Uterus (tissue), 4 donors: ENCODE data around the gene CDH4. TPM values are rescaled to one million over a fixed set of nuclear protein-coding genes. Genes with fewer than 3 reads are reported as not detected.
"Not testable (repeated sequence)": the region's sequence is repeated elsewhere in the genome, so short reads cannot be mapped to it uniquely, and the experiment has no call there.

ENCODE experiments used
- DNase-seq, 2 donors: peaks; one replicate each; pipeline ENCODE4 v3.0.0-alpha.2; 2019 to 2020
- H3K27ac ChIP-seq, 2 donors: fragments of 200-600 bp; sonication (generic); 1 replicate in 1 of 2; 2 replicates in 1 of 2; pipeline ENCODE4 v1.5.1; 2016 to 2018
- H3K27me3 ChIP-seq, 2 donors: fragments of 200-600 bp; sonication (generic); one replicate each; pipeline ENCODE4 v1.5.1; 2018 to 2019; ENCODE audit warnings: control low read depth in 1 of 2
- H3K36me3 ChIP-seq, 2 donors: fragments of 200-600 bp; sonication (generic); one replicate each; pipeline ENCODE4 v1.5.1; 2019; ENCODE audit warnings: control low read depth in 1 of 2
- H3K4me1 ChIP-seq, 2 donors: fragments of 200-600 bp; sonication (generic); one replicate each; pipeline ENCODE4 v1.5.1; 2018 to 2019; ENCODE audit warnings: control low read depth in 1 of 2
- H3K4me3 ChIP-seq, 2 donors: fragments of 200-600 bp; sonication (generic); 1 replicate in 1 of 2; 2 replicates in 1 of 2; pipeline ENCODE4 v1.5.1; 2018 to 2019; ENCODE audit warnings: mild to moderate bottlenecking in 1 of 2
- H3K9me3 ChIP-seq, 2 donors: fragments of 200-600 bp; sonication (generic); one replicate each; pipeline ENCODE4 v1.5.1; 2019; ENCODE audit warnings: control low read depth in 1 of 2
- CTCF ChIP-seq, 4 experiments: fragments of 200-600 bp in 2 of 4; fragments of 450-650 bp in 2 of 4; sonication (generic) in 2 of 4; IDR thresholded peaks; one replicate each; pipeline ENCODE4 v1.5.1; 2016 to 2019; ENCODE audit warnings: antibody characterized with exemption in 4 of 4, mild to moderate bottlenecking in 2 of 4, moderate library complexity in 1 of 4
- POLR2A ChIP-seq, 2 donors: fragments of 450-650 bp; IDR thresholded peaks; one replicate each; pipeline ENCODE4 v1.6.1; 2016; ENCODE audit warnings: antibody characterized with exemption in 2 of 2, mild to moderate bottlenecking in 1 of 2, moderate library complexity in 1 of 2
- intact Hi-C: fragments of 100-400 bp; cut with DNase I; formaldehyde crosslinking; loops from one replicate; pipeline ENCODE4 v1.15.1; 2023; ENCODE audit warnings: low total_unique reads
- total RNA-seq, 4 donors: library from RNA; depleted of rRNA in 3 of 4; stranded (reverse); fragments of >200 nt in 3 of 4; gene quantifications; one replicate each; pipeline versions ENCODE4 v1.1.0 to v1.2.4, GENCODE V29; 2014 to 2023
- donor health status: DM: yes; HTN: yes; CAD: no.

The CDH4 gene
- total RNA-seq, 4 donors from 2014 or later: under 0.01 to 0.55 TPM; not detected in 2

GRCh38 chr20:61397790-61398189, 145.7 kb downstream of the CDH4 start:
- Histone ChIP-seq H3K27ac (no peak overlapping the region), H3K27me3 (no peaks in the 10 kb centered on the region), H3K36me3 (no peaks in the 10 kb centered on the region), H3K9me3 (no peaks in the 10 kb centered on the region), H3K4me3 (no peak overlapping the region), H3K4me1 (no peaks in the 10 kb centered on the region)
- no peak for DNase-seq
- intact Hi-C loops: no loop called here
- no peak for TF ChIP-seq POLR2A (IDR thresholded peaks at IDR 0.05)
- no peak for TF ChIP-seq CTCF (IDR thresholded peaks at IDR 0.05)

GRCh38 chr20:61399433-61399832, 147.4 kb downstream of the CDH4 start:
- Histone ChIP-seq H3K4me3 (no peak overlapping the region), H3K27ac (no peak overlapping the region), H3K4me1 (no peaks in the 10 kb centered on the region), H3K36me3 (no peaks in the 10 kb centered on the region), H3K9me3 (no peaks in the 10 kb centered on the region), H3K27me3 (no peaks in the 10 kb centered on the region)
- intact Hi-C loops: no loop called here
- no peak for DNase-seq
- TF ChIP-seq POLR2A (IDR thresholded peaks at IDR 0.05): no peak
- no peak for TF ChIP-seq CTCF (IDR thresholded peaks at IDR 0.05)

- Histone ChIP-seq H3K4me3 (no peak overlapping the region), H3K27ac (no peak overlapping the region), H3K9me3 (no peaks in the 10 kb centered on the region), H3K27me3 (no peaks in the 10 kb centered on the region), H3K36me3 (no peaks in the 10 kb centered on the region), H3K4me1 (no peaks in the 10 kb centered on the region)
- TF ChIP-seq CTCF (IDR thresholded peaks at IDR 0.05) (no peak), POLR2A (IDR thresholded peaks at IDR 0.05) (no peak)
- intact Hi-C loops: no loop called here
- no peak for DNase-seq
Measured at GRCh38 chr20:61400499-61400898, 148.4 kb downstream of the CDH4 start.

- TF ChIP-seq CTCF (IDR thresholded peaks at IDR 0.05) (no peak), POLR2A (IDR thresholded peaks at IDR 0.05) (no peak)
- no peaks in the 10 kb centered on the region for H3K27me3 ChIP-seq
Measured at GRCh38 chr20:61404303-61404702, 152.2 kb downstream of the CDH4 start.

GRCh38 chr20:61405007-61405406, 152.9 kb downstream of the CDH4 start:
- Histone ChIP-seq H3K4me3 (no peak overlapping the region), H3K27me3 (no peaks in the 10 kb centered on the region), H3K4me1 (no peaks in the 10 kb centered on the region), H3K36me3 (no peaks in the 10 kb centered on the region), H3K9me3 (no peaks in the 10 kb centered on the region), H3K27ac (no peak overlapping the region)
- DNase-seq: no peak
- intact Hi-C loops: no loop called here
- TF ChIP-seq CTCF (IDR thresholded peaks at IDR 0.05): no peak
- no peak for TF ChIP-seq POLR2A (IDR thresholded peaks at IDR 0.05)

More at GRCh38 chr20:61404303-61404702, 152.2 kb downstream of the CDH4 start:
- H3K4me1 ChIP-seq: no peaks in the 10 kb centered on the region
- H3K36me3 ChIP-seq: no peaks in the 10 kb centered on the region
- DNase-seq: no peak
- no peaks in the 10 kb centered on the region for H3K9me3 ChIP-seq
- no peak overlapping the region for H3K4me3 ChIP-seq
- intact Hi-C loops: no loop called here
- H3K27ac ChIP-seq: no peak overlapping the region

- intact Hi-C loops, H3K4me3 ChIP-seq, H3K27me3 ChIP-seq, DNase-seq, H3K4me1 ChIP-seq, H3K9me3 ChIP-seq, H3K36me3 ChIP-seq, H3K27ac ChIP-seq: not testable (repeated sequence)
Measured at GRCh38 chr20:61406773-61407172, 154.7 kb downstream of the CDH4 start.
